GM12892 (cell line): ENCODE results near the gene HMCN1.

ENCODE experiments used
- POLR2A ChIP-seq: IDR thresholded peaks from 2 replicates; pipeline ENCODE4 v1.6.1; 2011; ENCODE audit warnings: low read depth, low read length, control low read depth
- POLR2AphosphoS5 ChIP-seq: IDR thresholded peaks from 2 replicates; pipeline ENCODE4 v1.6.1; 2011; ENCODE audit warnings: low read depth, low read length, control low read depth
- TAF1 ChIP-seq: IDR thresholded peaks from 2 replicates; pipeline ENCODE4 v1.6.1; 2011; ENCODE audit warnings: low read depth, mild to moderate bottlenecking, control low read depth, low read length, borderline replicate concordance

- TF ChIP-seq POLR2A (no peak), POLR2AphosphoS5 (no peak), TAF1 (no peak)
Observed at GRCh38 chr1:186155594-186155993, 421.4 kb downstream of the HMCN1 start.
